ENCODE data around the gene AHRR.

The AHRR gene

GRCh38 chr5:321726-322251, 275 bp downstream of the AHRR start:
- DNase-seq: no peak

- DNase-seq: no peak
Observed at GRCh38 chr5:322281-322941, 897 bp downstream of the AHRR start.

- DNase-seq: no peak
Observed at GRCh38 chr5:322942-323879, 1.7 kb downstream of the AHRR start.

GRCh38 chr5:324736-325612, 3.5 kb downstream of the AHRR start:
- no peak for DNase-seq

GRCh38 chr5:326109-326508, 4.6 kb downstream of the AHRR start:
- no peak for DNase-seq

GRCh38 chr5:329121-329735, 7.7 kb downstream of the AHRR start:
- no peak for DNase-seq

GRCh38 chr5:329768-330167, 8.3 kb downstream of the AHRR start:
- no peak for DNase-seq

- no peak for DNase-seq
Observed at GRCh38 chr5:332843-333242, 11.3 kb downstream of the AHRR start.

- DNase-seq: no peak
Observed at GRCh38 chr5:333945-334344, 12.4 kb downstream of the AHRR start.

- no peak for DNase-seq
Observed at GRCh38 chr5:334903-335739, 13.6 kb downstream of the AHRR start.

GRCh38 chr5:335740-336038, 14.2 kb downstream of the AHRR start:
- no peak for DNase-seq

GRCh38 chr5:337563-338130, 16.1 kb downstream of the AHRR start:
- DNase-seq: peak in 1 of 2 experiments; percentile 31

- DNase-seq: no peak
Observed at GRCh38 chr5:342501-343460, 21.3 kb downstream of the AHRR start.

GRCh38 chr5:343461-344401, 22.2 kb downstream of the AHRR start:
- DNase-seq: no peak

- no peak for DNase-seq
Observed at GRCh38 chr5:344668-345067, 23.2 kb downstream of the AHRR start.

- DNase-seq: no peak
Observed at GRCh38 chr5:345404-346195, 24.1 kb downstream of the AHRR start.

GRCh38 chr5:346229-346935, 24.9 kb downstream of the AHRR start:
- DNase-seq: no peak

Data from SHP77 (cell line).